ENCODE measurements around the gene SETDB2.

Gene SETDB2

GRCh38 chr13:49503951-49504350, 59.9 kb downstream of the SETDB2 start:
- H3K4me3 ChIP-seq (ENCODE audit: low read length): no peak overlapping the region
- DNase-seq (ENCODE audit: low read depth): peak; percentile 32
- TF ChIP-seq CTCF (IDR thresholded peaks at IDR 0.05; ENCODE audit: insufficient read depth, low read depth, low read length, missing control alignments): no peak

GRCh38 chr13:49512578-49512977, 68.5 kb downstream of the SETDB2 start:
- no peak overlapping the region for H3K4me3 ChIP-seq (ENCODE audit: low read length)
- TF ChIP-seq CTCF (IDR thresholded peaks at IDR 0.05; ENCODE audit: insufficient read depth, low read depth, low read length, missing control alignments): no peak
- DNase-seq (ENCODE audit: low read depth): no peak

GRCh38 chr13:49516467-49516866, 72.4 kb downstream of the SETDB2 start:
- no peak for TF ChIP-seq CTCF (IDR thresholded peaks at IDR 0.05; ENCODE audit: insufficient read depth, low read depth, low read length, missing control alignments)
- no peak for DNase-seq (ENCODE audit: low read depth)
- no peak overlapping the region for H3K4me3 ChIP-seq (ENCODE audit: low read length)

GRCh38 chr13:49517461-49517860, 73.4 kb downstream of the SETDB2 start:
- no peak overlapping the region for H3K4me3 ChIP-seq (ENCODE audit: low read length)
- no peak for DNase-seq (ENCODE audit: low read depth)
- no peak for TF ChIP-seq CTCF (IDR thresholded peaks at IDR 0.05; ENCODE audit: insufficient read depth, low read depth, low read length, missing control alignments)

GRCh38 chr13:49521224-49521623, 77.2 kb downstream of the SETDB2 start:
- no peak for TF ChIP-seq CTCF (IDR thresholded peaks at IDR 0.05; ENCODE audit: insufficient read depth, low read depth, low read length, missing control alignments)
- no peak for DNase-seq (ENCODE audit: low read depth)
- no peak overlapping the region for H3K4me3 ChIP-seq (ENCODE audit: low read length)

- peak; percentile 18 for DNase-seq (ENCODE audit: low read depth)
- no peak overlapping the region for H3K4me3 ChIP-seq (ENCODE audit: low read length)
- TF ChIP-seq CTCF (IDR thresholded peaks at IDR 0.05; ENCODE audit: insufficient read depth, low read depth, low read length, missing control alignments): no peak
These were observed 80.8 kb downstream of the SETDB2 start for GRCh38 chr13:49524740-49525501.

GRCh38 chr13:49527123-49527522, 83.0 kb downstream of the SETDB2 start:
- no peak for TF ChIP-seq CTCF (IDR thresholded peaks at IDR 0.05; ENCODE audit: insufficient read depth, low read depth, low read length, missing control alignments)
- no peak overlapping the region for H3K4me3 ChIP-seq (ENCODE audit: low read length)
- no peak for DNase-seq (ENCODE audit: low read depth)
